ACC112 (cell line): ENCODE measurements around the gene DOC2B.
"Not testable (repeated sequence)": the region's sequence is repeated elsewhere in the genome, so short reads cannot be mapped to it uniquely, and the experiment has no call there.

ENCODE experiments used
- H2AFZ ChIP-seq: fragments of 200-600 bp; sonication (generic); one replicate; pipeline ENCODE4 v1.6.0; 2017; ENCODE audit warnings: antibody characterized with exemption, low read length; ENCODE audit not compliant: unreplicated experiment
- H3K27ac ChIP-seq: fragments of 200-600 bp; sonication (generic); 2 replicates; pipeline ENCODE4 v1.5.1; 2014; ENCODE audit warnings: low read depth, mild to moderate bottlenecking, antibody characterized with exemption, low read length, moderate library complexity
- H3K27me3 ChIP-seq: fragments of 200-600 bp; sonication (generic); 2 replicates; pipeline ENCODE4 v1.6.1; 2014; ENCODE audit warnings: mild to moderate bottlenecking, antibody characterized with exemption, low read length, moderate library complexity, mixed read lengths; ENCODE audit not compliant: insufficient read depth
- H3K36me3 ChIP-seq: fragments of 200-600 bp; sonication (generic); 2 replicates; pipeline ENCODE4 v1.6.1; 2016; ENCODE audit warnings: mild to moderate bottlenecking, antibody characterized with exemption, low read length, moderate library complexity, mixed read lengths; ENCODE audit not compliant: insufficient read depth
- H3K4me1 ChIP-seq: fragments of 200-600 bp; sonication (generic); one replicate; pipeline ENCODE4 v1.6.1; 2016; ENCODE audit warnings: low read length, mixed read lengths; ENCODE audit not compliant: insufficient read depth, unreplicated experiment, control insufficient read depth
- H3K4me3 ChIP-seq: fragments of 200-600 bp; sonication (generic); 2 replicates; pipeline ENCODE4 v1.5.1; 2014; ENCODE audit warnings: mild to moderate bottlenecking, low read depth, low read length
- H3K79me2 ChIP-seq: fragments of 200-600 bp; sonication (generic); one replicate; pipeline ENCODE4 v1.6.0; 2016; ENCODE audit warnings: low read length; ENCODE audit not compliant: control insufficient read depth, unreplicated experiment, insufficient read depth

DOC2B gene

DNA sequence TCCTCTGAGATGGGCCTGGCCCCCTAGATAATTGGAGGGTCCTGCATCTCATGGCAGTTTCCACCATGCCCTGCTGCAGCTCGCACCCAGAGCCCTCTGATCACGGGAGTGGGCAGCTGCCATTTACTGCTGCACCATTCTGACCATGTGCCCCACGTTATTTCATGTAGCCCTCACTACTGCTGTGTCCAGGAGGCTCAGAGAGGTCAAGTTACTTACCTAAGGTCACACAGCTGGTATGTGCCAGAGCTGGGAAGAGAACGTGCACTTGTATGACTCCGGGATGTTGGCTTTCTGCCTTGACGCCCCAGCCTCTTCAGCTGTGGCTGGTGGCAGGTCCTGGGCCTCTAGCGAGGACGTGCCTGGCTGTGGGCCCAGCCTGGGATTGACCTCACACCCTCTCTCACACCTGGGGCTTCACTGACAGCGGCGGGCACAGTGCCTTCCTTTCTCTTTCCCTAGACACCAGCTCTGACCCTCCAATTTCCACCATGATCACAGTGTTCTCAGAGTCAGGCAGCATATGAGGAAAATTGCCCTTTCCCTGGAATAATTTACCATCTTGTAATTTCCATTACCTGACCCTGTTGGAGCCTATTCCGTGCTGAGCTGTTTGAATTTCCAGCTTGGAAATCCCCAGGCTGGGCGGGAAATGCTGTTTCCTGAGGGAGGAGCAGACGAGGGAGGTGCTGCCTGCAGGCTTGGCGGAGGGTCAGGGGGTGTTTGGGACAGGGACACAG lies 18.5 kb upstream of the DOC2B start:
- no peak overlapping the region for H3K4me3 ChIP-seq
- H3K79me2 ChIP-seq: no peaks in the 10 kb centered on the region
- no peak overlapping the region for H2AFZ ChIP-seq
- H3K27me3 ChIP-seq: peaks cover 24% of the 10 kb centered on the region
- H3K4me1 ChIP-seq: peaks cover 9% of the 10 kb centered on the region
- no peak overlapping the region for H3K27ac ChIP-seq
- H3K36me3 ChIP-seq: no peaks in the 10 kb centered on the region

DNA sequence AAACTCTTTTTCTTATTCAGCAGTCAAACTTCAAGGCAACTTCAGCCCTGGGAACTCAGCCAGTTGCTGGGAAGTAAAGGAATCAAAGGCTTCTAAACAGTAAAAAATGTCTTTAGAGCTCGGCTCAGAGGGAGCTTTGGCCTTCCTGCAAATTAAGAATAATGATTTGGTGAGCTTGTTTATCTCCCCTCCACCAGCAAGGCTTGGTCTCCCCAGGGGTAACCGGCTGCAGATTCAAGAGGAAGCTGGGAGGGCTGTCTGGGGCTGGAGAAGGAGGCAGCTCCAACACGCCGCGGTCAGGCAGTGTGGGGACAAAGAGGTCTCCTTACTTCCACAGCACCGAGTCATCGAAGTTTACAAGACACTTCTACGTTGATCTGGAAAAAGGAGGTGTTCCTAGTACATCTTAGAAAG lies 17.7 kb upstream of the DOC2B start:
- Histone ChIP-seq H3K27me3 (peaks cover 19% of the 10 kb centered on the region), H3K4me3 (no peak overlapping the region), H3K4me1 (peaks cover 9% of the 10 kb centered on the region), H3K27ac (no peak overlapping the region), H2AFZ (no peak overlapping the region), H3K36me3 (no peaks in the 10 kb centered on the region), H3K79me2 (no peaks in the 10 kb centered on the region)

DNA sequence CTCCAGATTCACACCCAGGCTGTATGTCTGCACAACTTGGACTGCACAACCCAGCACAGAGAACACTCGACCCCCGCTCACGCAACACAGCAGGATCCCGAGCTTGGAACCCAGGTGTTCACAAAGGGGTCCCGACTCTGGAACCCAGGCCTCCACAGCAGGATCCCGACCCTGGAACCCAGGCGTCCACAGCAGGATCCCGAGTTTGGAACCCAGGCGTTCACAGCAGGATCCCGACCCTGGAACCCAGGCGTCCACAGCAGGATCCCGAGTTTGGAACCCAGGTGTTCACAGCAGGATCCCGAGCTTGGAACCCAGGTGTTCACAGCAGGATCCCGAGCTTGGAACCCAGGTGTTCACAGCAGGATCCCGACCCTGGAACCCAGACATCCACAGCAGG lies 16.8 kb upstream of the DOC2B start:
- not testable (repeated sequence) for H3K27ac ChIP-seq, H3K79me2 ChIP-seq, H2AFZ ChIP-seq, H3K4me1 ChIP-seq, H3K36me3 ChIP-seq, H3K4me3 ChIP-seq
- peaks cover 19% of the 10 kb centered on the region for H3K27me3 ChIP-seq

DNA sequence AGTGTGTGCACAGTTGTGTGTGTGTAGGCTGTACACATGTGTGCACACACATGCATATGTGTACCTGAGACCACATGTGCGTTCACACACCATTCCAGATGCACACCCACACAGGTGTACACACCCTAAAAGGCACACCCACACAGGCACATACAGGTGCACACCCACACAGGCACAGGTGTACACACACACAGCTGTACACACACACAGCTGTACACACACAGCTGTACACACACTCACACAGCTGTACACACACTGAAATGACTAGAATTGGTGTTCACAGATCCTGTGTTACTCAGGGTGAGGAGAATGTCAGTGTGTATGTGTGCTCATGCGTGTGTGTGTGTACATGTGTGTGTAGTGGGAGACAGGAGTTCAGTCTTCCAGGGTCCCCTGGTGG lies 15.9 kb upstream of the DOC2B start:
- Histone ChIP-seq H3K36me3 (no peaks in the 10 kb centered on the region), H3K79me2 (no peaks in the 10 kb centered on the region)

DNA sequence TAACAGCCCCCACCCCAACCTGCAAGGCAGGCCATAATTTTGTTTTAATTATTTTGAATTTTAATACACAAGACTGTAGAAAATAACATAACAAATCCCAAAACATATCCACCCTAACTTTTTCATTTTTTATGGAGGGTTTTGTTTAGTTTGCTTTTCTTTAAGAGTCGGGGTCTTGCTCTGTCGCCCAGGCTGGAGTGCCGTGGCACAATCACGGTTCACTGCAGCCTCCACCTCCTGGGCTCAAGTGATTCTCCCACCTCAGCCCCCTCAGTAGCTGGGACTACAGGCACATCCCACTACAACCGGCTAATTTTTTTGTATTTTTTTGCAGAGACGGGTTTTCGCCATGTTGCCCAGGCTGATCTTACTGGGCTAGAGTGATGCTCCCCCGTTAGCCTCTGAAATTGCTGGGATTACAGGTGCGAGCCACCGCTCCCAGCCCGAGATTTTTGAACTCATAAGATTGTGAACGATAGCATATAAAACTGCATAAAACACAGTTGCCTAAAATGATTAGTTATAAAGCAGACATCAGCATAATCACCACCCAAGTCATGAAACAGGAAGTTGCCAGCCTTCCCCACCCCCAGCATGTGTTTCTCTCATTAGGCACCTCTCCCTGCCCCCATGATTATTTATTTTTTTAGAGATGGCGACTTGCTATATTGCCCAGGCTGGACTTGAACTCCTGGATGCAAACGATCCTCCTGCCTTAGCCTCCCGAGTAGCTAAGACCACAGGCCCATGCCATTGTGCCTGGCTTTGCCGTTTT lies 13.6 kb upstream of the DOC2B start:
- H3K4me3 ChIP-seq: no peak overlapping the region
- H3K4me1 ChIP-seq: peaks cover 4% of the 10 kb centered on the region
- no peaks in the 10 kb centered on the region for H3K79me2 ChIP-seq
- no peaks in the 10 kb centered on the region for H3K36me3 ChIP-seq
- peaks cover 13% of the 10 kb centered on the region for H3K27me3 ChIP-seq
- no peak overlapping the region for H2AFZ ChIP-seq
- H3K27ac ChIP-seq: no peak overlapping the region

More for the DNA sequence above, 15.9 kb upstream of the DOC2B start:
- Histone ChIP-seq H3K4me1 (peaks cover 9% of the 10 kb centered on the region), H3K27me3 (peaks cover 19% of the 10 kb centered on the region), H3K4me3 (no peak overlapping the region), H3K27ac (no peak overlapping the region), H2AFZ (no peak overlapping the region)

DNA sequence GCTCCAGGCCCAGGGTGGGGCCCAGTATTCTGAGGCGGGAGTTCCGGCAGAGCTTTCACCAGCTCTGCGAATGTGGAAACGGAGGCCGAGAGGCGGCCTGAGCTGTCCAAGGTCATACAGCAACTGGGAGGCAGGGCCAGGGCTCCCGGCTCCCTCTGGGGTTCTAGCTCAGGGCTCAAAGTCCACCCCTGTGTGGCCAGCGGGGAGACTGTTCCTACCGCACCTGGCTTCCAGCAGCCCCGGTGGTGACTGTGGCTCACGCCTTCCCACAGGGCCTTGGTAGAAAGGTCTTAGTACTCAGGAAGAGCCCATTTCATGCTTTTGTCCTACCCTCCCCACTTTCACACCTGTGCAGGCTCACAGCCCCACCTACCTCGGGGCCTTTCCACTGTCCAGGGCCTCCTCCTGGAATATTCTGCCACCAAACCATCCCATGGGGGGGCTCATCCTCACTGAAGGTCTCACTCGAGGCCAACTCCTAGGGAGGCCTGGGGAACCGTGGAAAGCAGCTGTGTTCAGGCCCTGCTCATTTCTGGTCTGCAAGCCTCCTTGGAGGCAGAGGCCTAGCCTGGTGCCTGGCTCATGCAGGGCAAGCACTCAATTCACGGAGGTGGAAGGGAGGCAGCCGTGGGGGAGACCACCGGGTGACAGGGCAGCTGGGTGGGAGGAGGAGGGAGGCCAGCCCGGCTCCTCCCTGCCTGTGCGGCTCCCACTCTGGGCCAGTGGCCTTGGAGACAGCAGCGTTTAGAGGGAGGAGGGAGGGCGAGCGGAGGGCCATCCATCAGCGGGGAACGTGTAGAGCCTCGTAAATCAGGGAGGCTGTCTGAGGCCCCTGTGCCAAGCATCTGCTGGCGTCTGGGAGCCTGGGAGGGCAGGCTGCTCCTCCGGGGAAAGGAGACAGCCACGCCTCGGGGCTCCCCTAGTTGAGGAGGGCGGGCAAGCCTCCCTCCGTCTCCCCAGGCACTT lies 12.7 kb upstream of the DOC2B start:
- Histone ChIP-seq H3K4me3 (no peak overlapping the region), H3K27ac (no peak overlapping the region), H2AFZ (no peak overlapping the region), H3K79me2 (no peaks in the 10 kb centered on the region), H3K4me1 (no peaks in the 10 kb centered on the region), H3K27me3 (peaks cover 5% of the 10 kb centered on the region), H3K36me3 (no peaks in the 10 kb centered on the region)

DNA sequence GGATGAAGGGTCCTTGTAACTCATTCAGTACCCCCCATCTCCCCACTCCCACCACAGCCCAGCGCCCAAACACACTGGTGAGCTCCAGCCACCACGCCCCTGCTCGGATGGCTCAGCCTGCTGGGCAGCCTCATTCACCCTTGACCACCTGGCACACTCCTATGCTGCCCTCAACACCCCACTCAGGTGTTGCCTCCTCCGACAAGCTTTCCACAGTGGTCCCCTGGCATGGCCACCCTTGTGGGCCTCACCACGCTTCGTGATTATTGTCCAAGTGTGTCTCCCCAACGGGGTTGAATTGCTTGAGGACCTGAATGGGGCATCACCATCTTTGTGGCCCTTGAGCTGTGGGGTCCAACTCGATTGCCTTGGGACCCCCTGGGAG lies 12.0 kb upstream of the DOC2B start:
- Histone ChIP-seq H3K79me2 (no peaks in the 10 kb centered on the region), H3K4me1 (no peaks in the 10 kb centered on the region), H2AFZ (no peak overlapping the region), H3K27me3 (peaks cover 5% of the 10 kb centered on the region), H3K27ac (no peak overlapping the region), H3K36me3 (no peaks in the 10 kb centered on the region), H3K4me3 (no peak overlapping the region)

DNA sequence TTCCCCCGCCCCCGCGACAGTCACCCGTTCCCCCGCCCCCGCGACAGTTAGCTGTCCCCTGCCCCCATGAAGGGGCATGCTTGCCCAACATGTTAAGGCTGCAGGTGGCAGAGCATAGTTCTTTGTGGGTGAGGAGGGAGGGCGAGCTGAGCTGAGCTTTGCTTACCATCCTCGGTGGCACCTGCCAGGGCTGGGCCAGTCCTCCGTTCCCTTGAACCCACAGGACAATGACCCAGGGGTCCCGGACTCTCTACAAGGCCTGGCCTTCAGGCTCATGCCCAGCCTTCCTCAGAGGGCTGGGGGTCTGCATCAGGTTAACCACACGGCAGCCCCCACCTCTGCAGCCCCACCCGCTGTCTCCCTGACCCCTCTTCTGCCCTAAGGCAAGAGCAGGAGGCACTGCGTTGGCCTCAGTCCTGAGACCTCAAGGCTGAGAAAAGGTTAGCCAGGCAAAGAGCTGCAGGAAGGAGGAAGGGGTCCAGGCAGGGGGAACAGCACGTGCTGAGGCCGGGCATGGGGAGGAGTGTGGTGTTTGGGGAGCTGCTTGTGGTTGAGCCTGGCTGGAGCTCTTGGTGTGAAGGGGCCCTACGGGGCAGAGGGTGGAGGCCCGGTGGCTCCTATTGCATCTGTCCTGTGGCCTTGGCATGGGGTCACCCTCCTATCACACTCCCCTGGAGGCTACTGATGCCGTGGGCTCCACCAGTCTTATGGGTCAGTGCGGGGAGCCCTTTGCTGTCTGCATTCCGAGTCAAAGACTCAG lies 11.4 kb upstream of the DOC2B start:
- H3K4me1 ChIP-seq: no peaks in the 10 kb centered on the region
- H2AFZ ChIP-seq: no peak overlapping the region
- peaks cover 5% of the 10 kb centered on the region; the same call in 1 of the 2 replicates for H3K27me3 ChIP-seq
- H3K79me2 ChIP-seq: no peaks in the 10 kb centered on the region
- no peak overlapping the region for H3K4me3 ChIP-seq
- H3K36me3 ChIP-seq: no peaks in the 10 kb centered on the region
- H3K27ac ChIP-seq: no peak overlapping the region

DNA sequence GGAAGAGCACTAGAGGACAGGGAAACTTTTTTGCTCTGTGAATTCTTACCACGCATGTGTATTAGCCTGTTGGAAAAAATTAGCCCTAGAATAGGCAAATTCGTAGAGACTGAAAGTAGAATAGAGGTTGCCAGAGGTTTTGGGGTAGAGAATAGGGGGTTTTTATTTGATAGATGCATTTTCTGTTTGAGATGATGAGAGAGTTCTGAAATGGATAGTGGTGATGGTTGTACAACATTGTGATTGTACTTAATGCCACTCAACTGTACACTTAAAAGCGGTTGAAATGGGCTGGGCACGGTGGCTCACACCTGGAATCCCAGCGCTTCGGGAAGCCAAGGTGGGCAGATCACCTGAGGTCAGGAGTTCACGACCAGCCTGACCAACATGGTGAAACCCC lies 8.0 kb upstream of the DOC2B start:
- Histone ChIP-seq H3K4me3 (no peak overlapping the region), H2AFZ (no peak overlapping the region), H3K4me1 (no peaks in the 10 kb centered on the region), H3K36me3 (no peaks in the 10 kb centered on the region), H3K27ac (no peak overlapping the region), H3K27me3 (peaks cover 22% of the 10 kb centered on the region), H3K79me2 (no peaks in the 10 kb centered on the region)

DNA sequence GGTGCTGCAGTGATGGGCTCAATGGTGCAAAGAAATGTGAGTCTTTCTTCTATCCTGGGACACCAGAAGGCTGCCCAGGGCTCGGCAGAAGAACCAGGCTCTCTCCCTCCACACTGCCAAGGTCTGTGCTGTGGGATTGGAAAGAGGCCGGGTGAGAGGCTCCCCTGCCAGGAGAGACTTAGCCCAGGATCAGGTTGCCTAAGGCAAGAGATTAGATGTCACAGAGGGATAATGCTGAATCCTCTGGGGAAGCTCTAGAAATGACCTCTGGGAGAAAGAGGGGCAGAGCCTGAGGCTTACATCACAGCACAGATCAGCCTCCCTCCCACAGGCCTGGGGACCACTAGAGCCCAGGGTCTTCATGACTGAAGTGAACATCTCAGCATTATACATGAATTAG lies 5.7 kb upstream of the DOC2B start:
- no peak overlapping the region for H3K4me3 ChIP-seq
- no peaks in the 10 kb centered on the region for H3K36me3 ChIP-seq
- H2AFZ ChIP-seq: no peak overlapping the region
- no peaks in the 10 kb centered on the region for H3K4me1 ChIP-seq
- no peak overlapping the region for H3K27ac ChIP-seq
- H3K27me3 ChIP-seq: peaks cover 45% of the 10 kb centered on the region
- H3K79me2 ChIP-seq: no peaks in the 10 kb centered on the region
